Activated CD8-positive, alpha-beta memory T cell treated with anti-CD3 and anti-CD28 coated beads for 4 hours (primary cell): Measurements from ENCODE around the gene MXD3.
A peak's percentile ranks its signal among the peaks of the same experiment; 100 is the strongest.
"Not testable (repeated sequence)": the region's sequence is repeated elsewhere in the genome, so short reads cannot be mapped to it uniquely, and the experiment has no call there.

Source experiments
- DNase-seq, 2 donors: peaks; one replicate each; pipeline ENCODE4 v3.0.0-alpha.2; 2020; ENCODE audit warnings: low read depth in 2 of 2

MXD3 gene

GRCh38 chr5:177319913-177320588 lies 8.4 kb upstream of the MXD3 start:
- no peak for DNase-seq

GRCh38 chr5:177317959-177318377 lies 6.3 kb upstream of the MXD3 start:
- peak in 1 of 2 donors; percentile 46 for DNase-seq

- no peak for DNase-seq
Measured at GRCh38 chr5:177316005-177316404, 4.3 kb upstream of the MXD3 start.

GRCh38 chr5:177315411-177315810 lies 3.7 kb upstream of the MXD3 start:
- DNase-seq: no peak

- no peak for DNase-seq
Measured at GRCh38 chr5:177314376-177315342, 3.0 kb upstream of the MXD3 start.

- no peak for DNase-seq
Measured at GRCh38 chr5:177313561-177314259, 2.0 kb upstream of the MXD3 start.

GRCh38 chr5:177312649-177313181 lies 1.0 kb upstream of the MXD3 start:
- DNase-seq: no peak

GRCh38 chr5:177311392-177311722 lies 341 bp downstream of the MXD3 start:
- DNase-seq: no peak

- DNase-seq: no peak
Measured at GRCh38 chr5:177310757-177311391, 824 bp downstream of the MXD3 start.

GRCh38 chr5:177310332-177310731 lies 1.4 kb downstream of the MXD3 start:
- DNase-seq: no peak

GRCh38 chr5:177309351-177310191 lies 2.1 kb downstream of the MXD3 start:
- DNase-seq: peak in 1 of 2 donors; percentile 38

GRCh38 chr5:177308740-177309139 lies 3.0 kb downstream of the MXD3 start:
- DNase-seq: no peak

GRCh38 chr5:177307544-177308363 lies 3.9 kb downstream of the MXD3 start:
- DNase-seq: no peak

GRCh38 chr5:177306674-177307543 lies 4.8 kb downstream of the MXD3 start:
- no peak for DNase-seq

GRCh38 chr5:177306103-177306640 lies 5.5 kb downstream of the MXD3 start:
- not testable (repeated sequence) for DNase-seq

GRCh38 chr5:177304392-177305119 lies 7.1 kb downstream of the MXD3 start:
- DNase-seq: no peak

- DNase-seq: no peak
Measured at GRCh38 chr5:177303925-177304391, 7.7 kb downstream of the MXD3 start.
